GM21447 (cell line): Measurements from ENCODE around the gene ANK2.
A peak's percentile ranks its signal among the peaks of the same experiment; 100 is the strongest.
"Not testable (repeated sequence)": the region's sequence is repeated elsewhere in the genome, so short reads cannot be mapped to it uniquely, and the experiment has no call there.

ENCODE experiments used
- ATAC-seq: cut with Tn5 transposase; IDR thresholded peaks from one replicate; pipeline ENCODE4 v1.9.1; 2021; ENCODE audit not compliant: unreplicated experiment

The ANK2 gene

GRCh38 chr4:113051361-113051760, 1.9 kb downstream of the ANK2 start:
- ATAC-seq, result no peak

GRCh38 chr4:113052379-113052951, 3.0 kb downstream of the ANK2 start:
- ATAC-seq, result peak; percentile 68

- ATAC-seq, result no peak
Measured at GRCh38 chr4:113053883-113054282, 4.4 kb downstream of the ANK2 start.

GRCh38 chr4:113056318-113056717, 6.9 kb downstream of the ANK2 start:
- no peak for ATAC-seq

GRCh38 chr4:113057891-113058290, 8.4 kb downstream of the ANK2 start:
- ATAC-seq, result no peak

GRCh38 chr4:113059449-113060182, 10.2 kb downstream of the ANK2 start:
- ATAC-seq, result no peak

- no peak for ATAC-seq
Measured at GRCh38 chr4:113060853-113061252, 11.4 kb downstream of the ANK2 start.

- no peak for ATAC-seq
Measured at GRCh38 chr4:113064244-113064643, 14.8 kb downstream of the ANK2 start.

GRCh38 chr4:113065629-113066028, 16.2 kb downstream of the ANK2 start:
- no peak for ATAC-seq

GRCh38 chr4:113068771-113069170, 19.3 kb downstream of the ANK2 start:
- not testable (repeated sequence) for ATAC-seq

- no peak for ATAC-seq
Measured at GRCh38 chr4:113069212-113069892, 19.9 kb downstream of the ANK2 start.

GRCh38 chr4:113070755-113071154, 21.3 kb downstream of the ANK2 start:
- ATAC-seq, result no peak

- no peak for ATAC-seq
Measured at GRCh38 chr4:113071274-113071673, 21.8 kb downstream of the ANK2 start.

- ATAC-seq, result no peak
Measured at GRCh38 chr4:113071805-113072204, 22.4 kb downstream of the ANK2 start.

- no peak for ATAC-seq
Measured at GRCh38 chr4:113073451-113074005, 24.1 kb downstream of the ANK2 start.

- ATAC-seq, result no peak
Measured at GRCh38 chr4:113077575-113077974, 28.1 kb downstream of the ANK2 start.

GRCh38 chr4:113078066-113078465, 28.6 kb downstream of the ANK2 start:
- ATAC-seq, result no peak

- ATAC-seq, result peak; percentile 87
Measured at GRCh38 chr4:113080050-113080449, 30.6 kb downstream of the ANK2 start.

GRCh38 chr4:113080624-113081023, 31.2 kb downstream of the ANK2 start:
- no peak for ATAC-seq

GRCh38 chr4:113083346-113083745, 33.9 kb downstream of the ANK2 start:
- no peak for ATAC-seq

GRCh38 chr4:113086172-113086695, 36.8 kb downstream of the ANK2 start:
- no peak for ATAC-seq

GRCh38 chr4:113088050-113088449, 38.6 kb downstream of the ANK2 start:
- no peak for ATAC-seq
